Subcutaneous adipose tissue (tissue), 4 donors: ENCODE measurements around the gene CDK5RAP2. TPM values are rescaled to one million over a fixed set of nuclear protein-coding genes. Genes with fewer than 3 reads are reported as not detected.

Source experiments
- total RNA-seq, 4 donors: library from RNA; depleted of rRNA; stranded (reverse); fragments of >200 nt; gene quantifications; one replicate each; pipeline ENCODE4 v1.1.0, GENCODE V29; 2016
- TF ChIP-seq, protein P1 (sequence below): fragments of 450-650 bp; IDR thresholded peaks from one replicate; pipeline ENCODE4 v1.5.1; 2016; ENCODE audit warnings: low read depth, mild to moderate bottlenecking, control low read depth, antibody characterized with exemption, moderate library complexity

The CDK5RAP2 gene
- total RNA-seq, 4 donors from 2014 or later: 27.9 to 52.2 (median 38.2) TPM

DNA sequence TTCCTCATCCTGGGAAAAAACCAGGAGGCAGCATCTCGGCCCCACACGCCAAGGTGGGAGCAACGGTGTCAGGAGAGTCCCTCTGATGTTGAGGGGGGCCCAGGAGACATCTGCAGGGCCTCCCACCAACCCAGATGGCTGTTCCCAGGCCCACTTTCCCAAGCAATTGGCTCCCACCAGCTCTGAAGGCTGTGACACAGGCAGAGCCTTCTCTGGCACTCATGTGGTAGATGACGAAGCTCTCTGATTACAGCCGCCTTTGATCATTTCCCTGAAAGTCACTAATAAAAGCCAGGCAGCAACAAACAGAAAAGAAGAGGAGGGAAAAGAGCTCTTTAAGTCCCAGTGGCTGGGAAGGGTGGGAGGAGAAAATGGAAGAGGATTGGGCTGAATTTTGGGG, 226.5 kb downstream of the CDK5RAP2 start:
- TF ChIP-seq, protein P1, sequence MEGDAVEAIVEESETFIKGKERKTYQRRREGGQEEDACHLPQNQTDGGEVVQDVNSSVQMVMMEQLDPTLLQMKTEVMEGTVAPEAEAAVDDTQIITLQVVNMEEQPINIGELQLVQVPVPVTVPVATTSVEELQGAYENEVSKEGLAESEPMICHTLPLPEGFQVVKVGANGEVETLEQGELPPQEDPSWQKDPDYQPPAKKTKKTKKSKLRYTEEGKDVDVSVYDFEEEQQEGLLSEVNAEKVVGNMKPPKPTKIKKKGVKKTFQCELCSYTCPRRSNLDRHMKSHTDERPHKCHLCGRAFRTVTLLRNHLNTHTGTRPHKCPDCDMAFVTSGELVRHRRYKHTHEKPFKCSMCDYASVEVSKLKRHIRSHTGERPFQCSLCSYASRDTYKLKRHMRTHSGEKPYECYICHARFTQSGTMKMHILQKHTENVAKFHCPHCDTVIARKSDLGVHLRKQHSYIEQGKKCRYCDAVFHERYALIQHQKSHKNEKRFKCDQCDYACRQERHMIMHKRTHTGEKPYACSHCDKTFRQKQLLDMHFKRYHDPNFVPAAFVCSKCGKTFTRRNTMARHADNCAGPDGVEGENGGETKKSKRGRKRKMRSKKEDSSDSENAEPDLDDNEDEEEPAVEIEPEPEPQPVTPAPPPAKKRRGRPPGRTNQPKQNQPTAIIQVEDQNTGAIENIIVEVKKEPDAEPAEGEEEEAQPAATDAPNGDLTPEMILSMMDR: no peak

DNA sequence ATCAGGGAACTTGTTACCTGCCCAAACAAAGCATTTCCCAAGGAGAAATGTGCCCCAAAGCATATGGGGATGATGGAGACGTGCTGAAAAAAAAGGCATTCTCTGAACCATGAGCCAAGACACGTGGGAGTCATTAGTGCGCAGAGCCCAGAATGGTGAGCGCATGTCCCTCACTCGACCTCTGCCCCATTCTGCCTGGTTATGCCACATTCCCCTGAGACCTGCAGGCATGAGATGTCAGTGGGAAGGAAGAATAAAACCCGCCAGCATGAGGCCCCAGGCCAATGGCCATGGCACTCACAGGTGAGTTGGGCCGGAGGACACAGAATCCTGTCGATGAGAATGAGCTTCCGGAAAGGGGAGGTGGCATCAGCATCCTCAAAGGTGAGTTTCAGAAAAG, 228.9 kb downstream of the CDK5RAP2 start:
- TF ChIP-seq, protein P1: no peak

DNA sequence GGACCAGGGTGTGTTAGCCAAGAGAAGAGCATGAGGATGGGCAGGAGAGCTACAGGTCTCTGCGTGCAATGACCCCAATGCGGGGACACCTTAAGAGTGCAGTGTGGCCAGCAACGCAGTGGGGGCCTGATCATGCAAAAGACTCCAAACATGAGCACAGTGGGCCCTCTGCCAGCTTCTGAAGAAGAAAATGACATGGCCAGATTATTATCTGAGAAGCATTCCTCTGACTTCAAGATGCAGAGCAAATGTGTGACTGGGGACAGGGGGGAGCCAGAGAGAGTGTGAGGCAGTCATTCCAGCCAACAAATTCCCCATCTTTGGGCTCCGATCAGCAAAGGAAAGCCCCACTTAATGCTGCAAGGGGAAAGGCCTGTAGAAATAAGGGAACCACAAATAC, 229.4 kb downstream of the CDK5RAP2 start:
- TF ChIP-seq, protein P1: no peak

DNA sequence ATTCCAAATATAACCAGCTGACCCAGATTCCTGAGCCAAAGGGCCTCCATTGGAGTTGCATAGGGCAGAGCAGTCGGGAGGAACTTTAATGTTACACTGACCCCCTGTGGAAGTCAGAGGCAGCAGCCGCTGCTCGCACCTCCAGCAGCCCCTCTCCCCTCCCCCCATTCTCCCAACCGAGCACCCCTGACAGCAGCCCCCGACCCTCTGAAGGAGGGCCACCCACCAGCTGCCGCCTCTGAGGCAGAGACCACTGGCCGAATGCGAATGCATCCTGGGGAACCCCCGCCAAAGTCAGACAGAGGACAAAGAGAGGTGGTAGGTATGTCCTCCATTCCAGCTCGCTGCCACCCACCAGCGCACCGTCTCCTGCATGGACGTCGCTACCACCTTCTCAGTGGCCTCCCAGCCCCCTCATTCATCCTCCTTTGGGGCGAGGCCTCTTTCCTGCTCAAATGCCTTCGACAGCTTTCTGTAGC, 231.0 kb downstream of the CDK5RAP2 start:
- TF ChIP-seq, protein P1: no peak

DNA sequence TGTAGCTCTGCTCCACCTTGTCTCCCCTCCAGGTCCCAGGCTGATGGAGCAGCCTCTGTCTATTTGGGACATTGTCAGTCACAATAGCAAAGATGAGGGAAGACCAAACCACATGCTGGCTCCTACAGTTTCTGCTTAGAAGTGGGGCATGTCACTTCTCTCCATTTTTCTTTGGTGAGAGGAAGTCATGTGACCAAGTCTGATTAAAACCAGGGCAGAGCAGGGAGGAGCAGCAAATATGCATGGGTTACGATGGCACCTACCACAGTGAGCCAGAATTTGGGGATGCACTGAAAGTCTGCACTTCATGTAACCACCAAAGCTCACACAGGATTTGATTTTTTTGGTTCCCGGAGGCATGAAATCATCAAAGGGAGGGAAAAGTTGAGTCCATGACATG, 234.6 kb downstream of the CDK5RAP2 start:
- TF ChIP-seq, protein P1: no peak

DNA sequence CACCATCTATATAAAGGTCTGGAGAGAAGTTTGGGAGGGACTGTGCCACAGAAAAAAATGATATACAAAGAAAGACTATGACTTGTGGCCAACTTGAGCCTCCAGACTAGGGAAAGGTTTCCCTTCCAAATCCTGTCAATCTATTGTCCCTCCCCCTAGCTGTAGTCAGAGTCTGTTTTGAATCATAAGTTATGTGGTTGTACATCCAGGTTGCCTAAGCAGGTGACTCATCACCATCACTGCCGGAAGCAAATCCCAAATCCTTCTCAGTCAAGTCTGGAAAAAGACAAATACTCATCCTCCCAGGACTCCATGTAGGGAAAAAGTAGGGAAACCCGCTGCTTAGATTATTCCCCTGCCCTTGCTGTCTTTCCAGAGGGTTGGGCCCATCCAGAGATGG, 235.7 kb downstream of the CDK5RAP2 start:
- TF ChIP-seq, protein P1: no peak

DNA sequence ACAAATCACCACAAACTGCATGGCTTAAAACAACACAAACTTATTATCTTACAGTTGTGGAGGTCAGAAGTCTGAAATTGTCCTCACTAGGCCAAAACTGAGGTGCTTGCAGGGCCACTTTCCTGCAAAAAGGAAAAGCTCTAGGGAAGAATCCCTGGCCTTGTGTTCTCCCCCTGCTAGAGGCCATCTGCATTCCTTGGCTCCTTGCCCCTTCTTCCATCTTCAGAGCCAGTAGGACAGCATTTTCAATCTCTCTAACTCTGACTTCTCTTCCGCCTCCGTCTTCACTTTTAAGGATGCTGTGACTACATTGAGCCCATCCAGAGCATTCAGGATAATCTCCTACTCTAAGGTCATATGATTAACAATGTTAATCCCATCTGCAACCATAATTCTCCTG, 236.6 kb downstream of the CDK5RAP2 start:
- TF ChIP-seq, protein P1: no peak

Other genes with a start within 250 kb of the CDK5RAP2 start
- gene MEGF9, start 134.3 kb upstream of the CDK5RAP2 start, total RNA-seq: 10 to 100 TPM; 33.7 to 55.1 (median 41.8) TPM
- gene FBXW2, start 213.2 kb upstream of the CDK5RAP2 start, total RNA-seq: 10 to 100 TPM; 41.2 to 58.8 (median 44.3) TPM